Heart right ventricle (tissue), 16 donors: Measurements from ENCODE around the gene RAET1L. TPM values are rescaled to one million over a fixed set of nuclear protein-coding genes. Genes with fewer than 3 reads are reported as not detected.

Experiments
- ATAC-seq, 8 donors: fragments of 200-7000 bp; cut with Tn5 transposase; one replicate each; pipeline ENCODE4 v1.9.1; 2020; ENCODE audit warnings: mild to moderate bottlenecking in 8 of 8, moderate library complexity in 8 of 8, moderate number of reproducible peaks in 1 of 8
- DNase-seq, 2 donors: peaks; one replicate each; pipeline ENCODE4 v3.0.0-alpha.2; 2020
- H3K27ac ChIP-seq, 10 donors: fragments of 200-600 bp; sonication (generic) in 2 of 10; one replicate each; pipeline versions ENCODE4 v1.5.0 to v1.8.0; 2020 to 2022; ENCODE audit warnings: mild to moderate bottlenecking in 3 of 10
- H3K27me3 ChIP-seq, 7 donors: fragments of 200-600 bp; one replicate each; pipeline ENCODE4 v1.8.0; 2021 to 2022; ENCODE audit warnings: mild to moderate bottlenecking in 2 of 7
- H3K36me3 ChIP-seq, 9 donors: fragments of 200-600 bp; sonication (generic) in 1 of 9; one replicate each; pipeline versions ENCODE4 v1.5.0 to v1.8.0; 2020 to 2022; ENCODE audit warnings: mild to moderate bottlenecking in 2 of 9
- H3K4me1 ChIP-seq, 9 donors: fragments of 200-600 bp; sonication (generic) in 1 of 9; one replicate each; pipeline versions ENCODE4 v1.5.0 to v1.8.0; 2020 to 2022; ENCODE audit warnings: mild to moderate bottlenecking in 4 of 9
- H3K4me3 ChIP-seq, 10 donors: fragments of 200-600 bp; sonication (generic) in 2 of 10; one replicate each; pipeline versions ENCODE4 v1.5.0 to v1.8.0; 2020 to 2022; ENCODE audit warnings: mild to moderate bottlenecking in 7 of 10, moderate library complexity in 2 of 10
- H3K9me3 ChIP-seq, 11 donors: fragments of 200-600 bp in 10 of 11; sonication (generic) in 2 of 11; one replicate each; pipeline versions ENCODE4 v1.5.0 to v1.8.0; 2013 to 2022; ENCODE audit warnings: mild to moderate bottlenecking in 2 of 11, control low read depth in 1 of 11, moderate library complexity in 1 of 11
- CTCF ChIP-seq, 9 donors: fragments of 200-600 bp; sonication (generic) in 2 of 9; IDR thresholded peaks; one replicate each; pipeline versions ENCODE4 v1.5.0 to v1.8.0; 2021 to 2022; ENCODE audit warnings: antibody characterized with exemption in 9 of 9, mild to moderate bottlenecking in 5 of 9, moderate library complexity in 1 of 9
- WGBS, 2 donors: extraction: QIAGEN DNeasy Blood & Tissue Kit; methylation state at CpG; one replicate each; pipeline ENCODE4 v1.1.7; 2013; ENCODE audit warnings: inconsistent platforms in 1 of 2; 5-methylcytosine and 5-hydroxymethylcytosine counted together
- intact Hi-C, 10 donors: fragments of 100-400 bp; cut with DNase I; formaldehyde crosslinking; loops; one replicate each; pipeline versions ENCODE4 v1.11.1 to v1.14.2; 2022
- polyA plus RNA-seq, 2 donors: library from polyadenylated mRNA; stranded (reverse); fragments of 200-250 nt; gene quantifications; one replicate each; pipeline ENCODE4 v1.2.3, GENCODE V29; 2013
- total RNA-seq, 10 donors: library from RNA; stranded (reverse); fragmentation: NEBNext Ultra II Directional in 3 of 10; extraction: Animal tissue kit (Norgen Biotek cat#: 25700) in 3 of 10; gene quantifications; one replicate each; pipeline versions ENCODE4 v1.2.1 to v1.2.4, GENCODE V29; 2021 to 2023
- donor health status: Arrhythmogenic right ventricular cardiomyopathy.
- donor health status: ischemic (EF 13 %, LVEDD 7.1; RV severe dilation, severe dysfunction).
- donor health status: healthy with polysubstance abuse.
- donor health status: DM: no; HTN: yes; CAD: no.
- donor health status: DM: no; HTN: no; CAD: no.
- donor health status: ischemic (EF 25% LVEDD 6.9; RV normal size, moderate dysfunction).
- donor health status: ischemic (EF 25% LVEDD 5.7; RV mildly dilated, moderate dysfunction).
- donor health status: healthy.
- donor health status: DM: yes; HTN: yes; CAD: no.
- donor health status: Ischemic cardiomyopathy.
- donor health status: ischemic (EF 35%, LVEDD 5.7; RV mildly dilated, moderate dysfunction).
- donor health status: nonischemic (EF 11% LVEDD 7.7; RV severe dilation, severe dysfunction).
- donor health status: DM: yes; HTN: yes; CAD: no.
- donor health status: PGD.
- donor health status: ischemic (EF 29% LVEDD 5.4; RV normal size, mild dysfunction).
- donor health status: nonischemic (EF 23%, LVEDD 6.1; RV moderate dilation, normal function).

RAET1L gene
- total and polyA plus RNA-seq, 12 donors: 0.03 TPM; not detected in 11

DNA sequence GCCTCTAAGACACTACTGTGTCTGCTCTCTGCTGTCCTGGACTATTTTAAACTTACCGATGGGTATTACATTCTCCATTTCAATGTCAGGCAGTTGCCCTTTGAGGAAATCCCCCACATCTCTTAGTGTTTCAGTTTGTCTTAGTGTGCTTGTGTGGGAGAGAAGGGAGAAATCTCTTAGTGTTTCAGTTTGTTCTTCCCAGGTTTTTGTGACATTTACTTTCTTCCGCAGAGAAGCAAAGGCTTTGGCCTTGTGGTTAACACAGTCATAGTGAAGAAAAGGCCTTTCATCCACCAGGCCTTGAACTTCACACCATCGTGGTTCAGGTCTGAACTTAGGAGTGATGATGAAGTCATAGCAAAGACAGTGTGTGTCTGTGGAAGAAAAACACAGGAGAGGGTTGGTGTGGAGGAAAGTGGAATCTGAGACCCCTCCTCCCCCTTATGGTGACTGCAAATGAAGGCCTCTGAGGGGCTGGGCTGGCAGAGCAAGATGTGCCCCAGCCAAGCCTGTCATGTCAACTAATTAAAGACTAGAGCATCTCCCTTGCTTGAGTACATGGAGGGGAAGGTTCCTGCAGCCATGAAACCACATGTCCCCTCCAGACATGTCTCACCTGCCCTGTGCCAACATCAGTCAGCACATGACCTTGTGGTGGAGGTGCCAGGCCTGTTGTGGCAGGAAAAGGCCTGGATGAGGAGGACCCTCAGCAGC lies 23.9 kb downstream of the RAET1L start:
- ATAC-seq: no peak

GRCh38 chr6:149999636-150000035 lies 25.7 kb downstream of the RAET1L start:
- ATAC-seq (no peak), DNase-seq (no peak)
- no peak overlapping the region for H3K27ac ChIP-seq
- peaks cover 0 to 5% (median 4%) of the 10 kb centered on the region in 9 donors for H3K4me1 ChIP-seq
- no peaks in the 10 kb centered on the region for H3K36me3 ChIP-seq
- intact Hi-C loops: loop anchor here in 1 of 10 donors (10.0 kb wide), 1 partner anchor 155 kb away; no protein-coding TSS in a partner anchor
- 84 to 91% methylated on average over 2 of the region's 2 CpGs for WGBS, 2 donors
- H3K4me3 ChIP-seq: no peak overlapping the region
- H3K27me3 ChIP-seq: peaks cover 5 to 76% (median 56%) of the 10 kb centered on the region in 7 donors
- no peaks in the 10 kb centered on the region for H3K9me3 ChIP-seq
- TF ChIP-seq CTCF (IDR thresholded peaks at IDR 0.05): no peak

More for the DNA sequence above, 23.9 kb downstream of the RAET1L start:
- intact Hi-C loops: no loop called here
- Histone ChIP-seq H3K4me1 (peaks cover 6 to 16% (median 11%) of the 10 kb centered on the region in 9 donors), H3K9me3 (no peaks in the 10 kb centered on the region), H3K27me3 (peaks cover 0 to 65% (median 46%) of the 10 kb centered on the region in 7 donors), H3K36me3 (no peaks in the 10 kb centered on the region), H3K27ac (no peak overlapping the region), H3K4me3 (no peak overlapping the region)
- DNase-seq: no peak
- TF ChIP-seq CTCF (IDR thresholded peaks at IDR 0.05): no peak
- 82 to 85% methylated on average over 3 of the region's 3 CpGs for WGBS, 2 donors

- peaks cover 8 to 90% (median 74%) of the 10 kb centered on the region in 7 donors for H3K27me3 ChIP-seq
- no peak overlapping the region for H3K27ac ChIP-seq
- H3K9me3 ChIP-seq: no peaks in the 10 kb centered on the region
- no peak overlapping the region for H3K4me3 ChIP-seq
- peaks cover 0 to 6% (median 4%) of the 10 kb centered on the region in 9 donors for H3K4me1 ChIP-seq
- WGBS, 2 donors: 87 to 93% methylated on average over 7 of the region's 7 CpGs
- no peak for TF ChIP-seq CTCF (IDR thresholded peaks at IDR 0.05)
- no peak for DNase-seq
- no peaks in the 10 kb centered on the region for H3K36me3 ChIP-seq
- no peak for ATAC-seq
- intact Hi-C loops: loop anchor here in 1 of 10 donors (10.0 kb wide), 1 partner anchor 151 kb away; no protein-coding TSS in a partner anchor
Observed at GRCh38 chr6:149995971-149996370, 29.4 kb downstream of the RAET1L start.

- intact Hi-C loops: loop anchor here in 1 of 10 donors (10.0 kb wide), 1 partner anchor 150 kb away; no protein-coding TSS in a partner anchor
- TF ChIP-seq CTCF (IDR thresholded peaks at IDR 0.05): no peak
- DNase-seq: no peak
Observed at GRCh38 chr6:149995235-149995750, 30.0 kb downstream of the RAET1L start.

More at GRCh38 chr6:149995235-149995750, 30.0 kb downstream of the RAET1L start:
- 70 to 72% methylated on average over 6 of the region's 6 CpGs for WGBS, 2 donors
- Histone ChIP-seq H3K4me3 (no peak overlapping the region), H3K9me3 (no peaks in the 10 kb centered on the region), H3K36me3 (no peaks in the 10 kb centered on the region), H3K4me1 (peaks cover 4 to 13% (median 11%) of the 10 kb centered on the region in 9 donors), H3K27me3 (peaks cover 8 to 90% (median 81%) of the 10 kb centered on the region in 7 donors), H3K27ac (no peak overlapping the region)
- ATAC-seq: no peak
